CD14-positive monocyte (primary cell): Measurements from ENCODE around the gene LAMP2. TPM values are rescaled to one million over a fixed set of nuclear protein-coding genes. Genes with fewer than 3 reads are reported as not detected.
A peak's percentile ranks its signal among the peaks of the same experiment; 100 is the strongest.

Source experiments
- DNase-seq, 3 donors: peaks; one replicate each; pipeline ENCODE4 v3.0.0-alpha.2; 2011 to 2022
- H2AFZ ChIP-seq: 2 replicates; pipeline ENCODE4 v1.6.0; 2012; ENCODE audit warnings: mild to moderate bottlenecking, low read depth, low read length, inconsistent platforms; ENCODE audit not compliant: insufficient read depth, poor library complexity, severe bottlenecking
- H3K27ac ChIP-seq, 2 donors: 1 replicate in 1 of 2; 2 replicates in 1 of 2; pipeline ENCODE4 v1.5.1; 2012 to 2013; ENCODE audit warnings: low read length in 2 of 2, control low read depth in 1 of 2, inconsistent platforms in 1 of 2, low read depth in 1 of 2, mild to moderate bottlenecking in 1 of 2
- H3K27me3 ChIP-seq, 2 donors: one replicate each; pipeline versions ENCODE4 v1.6.0 to v1.6.1; 2011 to 2013; ENCODE audit warnings: low read length in 2 of 2; ENCODE audit not compliant: control insufficient read depth in 2 of 2, insufficient read depth in 2 of 2
- H3K36me3 ChIP-seq, 2 donors: replicated peaks in 1 of 2; 1 replicate in 1 of 2; 2 replicates in 1 of 2; pipeline versions ENCODE4 v1.5.1 to v1.6.1; 2012 to 2013; ENCODE audit warnings: low read length in 2 of 2, control low read depth in 1 of 2, inconsistent platforms in 1 of 2, mild to moderate bottlenecking in 1 of 2; ENCODE audit not compliant: insufficient read depth in 2 of 2, control insufficient read depth in 1 of 2
- H3K4me1 ChIP-seq, 2 donors: 1 replicate in 1 of 2; 2 replicates in 1 of 2; pipeline versions ENCODE4 v1.5.1 to v1.6.1; 2012 to 2013; ENCODE audit warnings: low read length in 2 of 2, control low read depth in 1 of 2, inconsistent platforms in 1 of 2, mild to moderate bottlenecking in 1 of 2, moderate library complexity in 1 of 2; ENCODE audit not compliant: insufficient read depth in 2 of 2, control insufficient read depth in 1 of 2
- H3K4me2 ChIP-seq: replicated peaks from 2 replicates; pipeline ENCODE3; 2012; ENCODE audit warnings: low read length, moderate library complexity, mild to moderate bottlenecking; ENCODE audit not compliant: poor library complexity, severe bottlenecking; ENCODE audit errors: extremely low read depth
- H3K4me3 ChIP-seq, 3 experiments: fragments of 200-600 bp in 1 of 3; sonication (generic) in 1 of 3; replicated peaks in 1 of 3; 1 replicate in 2 of 3; 2 replicates in 1 of 3; pipeline ENCODE4 v1.5.1; 2011 to 2013; ENCODE audit warnings: low read length in 3 of 3, mild to moderate bottlenecking in 3 of 3, control low read depth in 2 of 3, low read depth in 2 of 3, inconsistent platforms in 1 of 3, moderate library complexity in 1 of 3
- H3K79me2 ChIP-seq: 2 replicates; pipeline ENCODE4 v1.6.0; 2012; ENCODE audit warnings: mild to moderate bottlenecking, control low read depth, inconsistent platforms, low read length, moderate library complexity; ENCODE audit not compliant: insufficient read depth
- H3K9ac ChIP-seq: 2 replicates; pipeline ENCODE4 v1.6.0; 2017; ENCODE audit warnings: low read length, mild to moderate bottlenecking; ENCODE audit not compliant: insufficient read depth, poor library complexity, severe bottlenecking
- H3K9me3 ChIP-seq, 2 donors: replicated peaks in 1 of 2; 1 replicate in 1 of 2; 2 replicates in 1 of 2; pipeline versions ENCODE4 v1.5.1 to v1.6.1; 2012 to 2013; ENCODE audit warnings: low read length in 2 of 2, control low read depth in 1 of 2; ENCODE audit not compliant: control insufficient read depth in 1 of 2, insufficient read depth in 1 of 2
- H4K20me1 ChIP-seq: 2 replicates; pipeline ENCODE4 v1.6.0; 2012; ENCODE audit warnings: mild to moderate bottlenecking, low read length, control low read depth, moderate library complexity; ENCODE audit not compliant: insufficient read depth
- H3K27ac Mint-ChIP-seq, 7 donors: one replicate each; pipeline ENCODE4 v1.8.0; 2020; ENCODE audit warnings: mild to moderate bottlenecking in 7 of 7, mixed read lengths in 7 of 7, moderate library complexity in 6 of 7, inconsistent platforms in 2 of 7
- H3K27me3 Mint-ChIP-seq, 3 donors: one replicate each; pipeline ENCODE4 v1.8.0; 2021 to 2022; ENCODE audit warnings: low read depth in 3 of 3, mild to moderate bottlenecking in 3 of 3, mixed read lengths in 3 of 3, moderate library complexity in 3 of 3, inconsistent platforms in 1 of 3
- H3K36me3 Mint-ChIP-seq, 2 donors: one replicate each; pipeline ENCODE4 v1.8.0; 2020; ENCODE audit warnings: mixed read lengths in 2 of 2, inconsistent platforms in 1 of 2, mild to moderate bottlenecking in 1 of 2
- H3K4me1 Mint-ChIP-seq: one replicate; pipeline ENCODE4 v1.8.0; 2020; ENCODE audit warnings: mild to moderate bottlenecking, mixed read lengths
- H3K4me3 Mint-ChIP-seq, 2 donors: one replicate each; pipeline ENCODE4 v1.8.0; 2020; ENCODE audit warnings: mild to moderate bottlenecking in 2 of 2, mixed read lengths in 2 of 2, moderate library complexity in 1 of 2
- H3K9me3 Mint-ChIP-seq, 7 donors: one replicate each; pipeline ENCODE4 v1.8.0; 2020 to 2022; ENCODE audit warnings: mixed read lengths in 7 of 7, mild to moderate bottlenecking in 6 of 7, moderate library complexity in 6 of 7, inconsistent platforms in 2 of 7
- WGBS: methylation state at CpG from one replicate; pipeline ENCODE4 v1.1.5; 2013; ENCODE audit warnings: missing lambda C conversion rate; ENCODE audit not compliant: insufficient coverage; 5-methylcytosine and 5-hydroxymethylcytosine counted together
- intact Hi-C, 2 donors: fragments of 100-400 bp; cut with micrococcal nuclease; formaldehyde crosslinking; loops; one replicate each; pipeline versions ENCODE4 v1.15.0 to v1.15.1; 2023
- polyA plus RNA-seq, 3 donors: library from polyadenylated mRNA; depleted of rRNA in 1 of 3; unstranded in 2 of 3; stranded (reverse) in 1 of 3; fragments of 300-500 nt in 2 of 3; fragments of >200 nt in 1 of 3; fragmentation: Illumina TruSeq in 2 of 3; gene quantifications; 1 replicate in 2 of 3; 2 replicates in 1 of 3; pipeline ENCODE4 v1.2.3, GENCODE V29; 2012 to 2021
- TF ChIP-seq, protein P1 (sequence below): fragments of 200-600 bp; IDR thresholded peaks from one replicate; pipeline ENCODE4 v1.8.0; 2022; ENCODE audit warnings: antibody characterized with exemption, mild to moderate bottlenecking

The LAMP2 gene
- polyA plus RNA-seq, 3 donors = 75.8 to 381 (median 330) TPM

DNA sequence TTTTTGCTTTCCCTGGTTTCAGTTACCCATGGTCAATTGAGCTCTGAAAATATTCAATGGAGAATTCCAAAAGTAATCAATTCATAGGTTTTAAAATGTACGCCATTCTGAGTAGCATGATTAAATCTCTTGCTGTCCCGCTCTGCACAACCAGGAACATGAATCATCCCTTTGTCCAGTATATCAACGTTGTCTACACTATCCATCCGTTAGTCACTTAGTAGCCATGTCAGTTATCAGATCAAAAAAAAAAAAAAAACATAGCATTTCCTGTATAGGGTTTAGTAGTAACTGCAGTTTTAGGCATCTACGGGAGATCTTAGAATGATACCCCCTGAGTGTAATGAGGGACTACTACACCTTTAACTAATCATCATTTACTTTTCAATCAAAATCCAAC is 15.1 kb downstream of the LAMP2 start:
- Mint-ChIP-seq H3K27ac (no peak overlapping the region), H3K9me3 (no peaks in the 10 kb centered on the region), H3K4me3 (no peak overlapping the region), H3K36me3 (peaks cover 31 to 34% of the 10 kb centered on the region in 2 donors), H3K4me1 (peaks cover 24% of the 10 kb centered on the region), H3K27me3 (peaks cover 0 to 10% (median 0%) of the 10 kb centered on the region in 3 donors)
- Histone ChIP-seq H4K20me1 (peaks cover 65% of the 10 kb centered on the region), H3K4me1 (peaks cover 20 to 23% of the 10 kb centered on the region in 2 donors), H3K9ac (no peak overlapping the region), H3K9me3 (no peaks in the 10 kb centered on the region), H2AFZ (no peak overlapping the region), H3K36me3 (peaks cover 20 to 43% of the 10 kb centered on the region in 2 donors), H3K79me2 (peaks cover 73% of the 10 kb centered on the region), H3K27me3 (peaks cover 0 to 2% of the 10 kb centered on the region in 2 donors), H3K4me3 (no peak overlapping the region), H3K27ac (no peak overlapping the region), H3K4me2 (no peak overlapping the region)
- WGBS = no CpG with 5 or more reads among the region's 5 CpGs
- no peak for DNase-seq
- intact Hi-C loops = no loop called here
- TF ChIP-seq, protein P1, sequence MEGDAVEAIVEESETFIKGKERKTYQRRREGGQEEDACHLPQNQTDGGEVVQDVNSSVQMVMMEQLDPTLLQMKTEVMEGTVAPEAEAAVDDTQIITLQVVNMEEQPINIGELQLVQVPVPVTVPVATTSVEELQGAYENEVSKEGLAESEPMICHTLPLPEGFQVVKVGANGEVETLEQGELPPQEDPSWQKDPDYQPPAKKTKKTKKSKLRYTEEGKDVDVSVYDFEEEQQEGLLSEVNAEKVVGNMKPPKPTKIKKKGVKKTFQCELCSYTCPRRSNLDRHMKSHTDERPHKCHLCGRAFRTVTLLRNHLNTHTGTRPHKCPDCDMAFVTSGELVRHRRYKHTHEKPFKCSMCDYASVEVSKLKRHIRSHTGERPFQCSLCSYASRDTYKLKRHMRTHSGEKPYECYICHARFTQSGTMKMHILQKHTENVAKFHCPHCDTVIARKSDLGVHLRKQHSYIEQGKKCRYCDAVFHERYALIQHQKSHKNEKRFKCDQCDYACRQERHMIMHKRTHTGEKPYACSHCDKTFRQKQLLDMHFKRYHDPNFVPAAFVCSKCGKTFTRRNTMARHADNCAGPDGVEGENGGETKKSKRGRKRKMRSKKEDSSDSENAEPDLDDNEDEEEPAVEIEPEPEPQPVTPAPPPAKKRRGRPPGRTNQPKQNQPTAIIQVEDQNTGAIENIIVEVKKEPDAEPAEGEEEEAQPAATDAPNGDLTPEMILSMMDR = no peak

DNA sequence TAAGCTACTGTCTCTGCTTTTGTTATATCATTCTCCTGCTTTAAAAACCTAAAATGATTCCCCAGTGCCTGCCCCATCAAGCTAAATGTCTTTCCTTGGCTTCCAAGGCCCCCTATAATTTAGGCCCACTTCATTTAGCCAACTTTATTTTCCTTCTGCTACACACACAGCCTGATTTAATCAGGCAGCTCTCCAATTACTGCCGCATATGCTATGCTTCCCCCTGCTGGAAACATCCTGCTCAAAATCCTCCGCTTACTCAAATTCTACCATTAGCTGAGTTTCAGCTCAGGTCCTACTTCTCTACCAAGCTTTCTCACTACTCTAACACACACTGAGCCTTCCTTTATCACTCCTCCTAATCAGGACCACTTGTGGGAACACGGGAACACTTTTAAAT is 17.0 kb downstream of the LAMP2 start:
- no peak overlapping the region for H3K4me3 Mint-ChIP-seq
- Histone ChIP-seq H3K4me2 (no peak overlapping the region), H3K36me3 (peaks cover 37 to 61% of the 10 kb centered on the region in 2 donors), H3K4me1 (peaks cover 4 to 5% of the 10 kb centered on the region in 2 donors), H3K4me3 (no peak overlapping the region), H3K27ac (no peak overlapping the region), H4K20me1 (peaks cover 53% of the 10 kb centered on the region), H3K27me3 (peaks cover 0 to 5% of the 10 kb centered on the region in 2 donors), H3K9me3 (no peaks in the 10 kb centered on the region), H3K79me2 (peaks cover 54% of the 10 kb centered on the region), H3K9ac (no peak overlapping the region), H2AFZ (no peak overlapping the region)
- intact Hi-C loops = no loop called here
- peaks cover 0 to 13% (median 0%) of the 10 kb centered on the region in 3 donors for H3K27me3 Mint-ChIP-seq
- DNase-seq = peak in 1 of 3 donors; percentile 2
- H3K4me1 Mint-ChIP-seq = peaks cover 6% of the 10 kb centered on the region
- TF ChIP-seq, protein P1 = no peak
- no peaks in the 10 kb centered on the region for H3K9me3 Mint-ChIP-seq
- peak overlapping the region in 4 of 7 donors; percentile 2 to 72 (median 50) for H3K27ac Mint-ChIP-seq
- WGBS = 6% methylated on average over 2 of the region's 3 CpGs
- peaks cover 37 to 44% of the 10 kb centered on the region in 2 donors for H3K36me3 Mint-ChIP-seq
